Measurements from ENCODE around the gene GRIK1.

GRIK1 gene

DNA sequence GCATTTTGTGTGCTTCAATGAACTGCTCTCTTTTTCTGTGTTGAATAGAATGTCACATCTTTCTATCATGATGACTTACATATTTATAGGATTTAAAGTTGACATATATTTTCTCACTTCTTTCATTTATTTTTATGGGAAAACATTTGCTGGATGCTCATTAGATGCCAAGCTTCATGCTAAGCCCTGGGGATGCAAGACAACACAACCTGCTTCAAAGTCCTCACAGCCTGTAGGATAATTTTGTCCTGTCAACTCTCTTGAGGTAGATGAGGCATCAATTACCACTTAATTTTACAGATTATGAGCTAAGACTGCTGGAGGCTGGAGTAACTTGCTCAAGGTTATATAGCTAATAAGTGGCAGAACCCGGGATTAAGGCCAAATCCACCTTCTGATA, 264.3 kb downstream of the GRIK1 start:
- Histone ChIP-seq H3K27ac (ENCODE audit: extremely low read depth, low read depth, low read length) (no peak overlapping the region), H3K4me1 (ENCODE audit: control insufficient read depth, insufficient read depth, low read length) (no peaks in the 10 kb centered on the region), H3K4me3 (ENCODE audit: low read depth, low read length) (no peak overlapping the region), H3K36me3 (ENCODE audit: control insufficient read depth in 2 of 2, insufficient read depth in 1 of 2, low read length in 2 of 2) (no peaks in the 10 kb centered on the region), H3K9me3 (ENCODE audit: control insufficient read depth, insufficient read depth, low read depth, low read length) (no peaks in the 10 kb centered on the region)
- POLR2A ChIA-PET: no interaction called here
- TF ChIP-seq ZNF544 (tag by site-specific recombination; IDR thresholded peaks at IDR 0.05): no peak
- TF ChIP-seq ZFP3 (tag by site-specific recombination; IDR thresholded peaks at IDR 0.05; ENCODE audit: low read depth): no peak
- TF ChIP-seq ZNF416 (tag by site-specific recombination; IDR thresholded peaks at IDR 0.05): no peak
- TF ChIP-seq ZNF132 (tag by site-specific recombination; IDR thresholded peaks at IDR 0.05; ENCODE audit: borderline replicate concordance): no peak
- TF ChIP-seq, protein P1, sequence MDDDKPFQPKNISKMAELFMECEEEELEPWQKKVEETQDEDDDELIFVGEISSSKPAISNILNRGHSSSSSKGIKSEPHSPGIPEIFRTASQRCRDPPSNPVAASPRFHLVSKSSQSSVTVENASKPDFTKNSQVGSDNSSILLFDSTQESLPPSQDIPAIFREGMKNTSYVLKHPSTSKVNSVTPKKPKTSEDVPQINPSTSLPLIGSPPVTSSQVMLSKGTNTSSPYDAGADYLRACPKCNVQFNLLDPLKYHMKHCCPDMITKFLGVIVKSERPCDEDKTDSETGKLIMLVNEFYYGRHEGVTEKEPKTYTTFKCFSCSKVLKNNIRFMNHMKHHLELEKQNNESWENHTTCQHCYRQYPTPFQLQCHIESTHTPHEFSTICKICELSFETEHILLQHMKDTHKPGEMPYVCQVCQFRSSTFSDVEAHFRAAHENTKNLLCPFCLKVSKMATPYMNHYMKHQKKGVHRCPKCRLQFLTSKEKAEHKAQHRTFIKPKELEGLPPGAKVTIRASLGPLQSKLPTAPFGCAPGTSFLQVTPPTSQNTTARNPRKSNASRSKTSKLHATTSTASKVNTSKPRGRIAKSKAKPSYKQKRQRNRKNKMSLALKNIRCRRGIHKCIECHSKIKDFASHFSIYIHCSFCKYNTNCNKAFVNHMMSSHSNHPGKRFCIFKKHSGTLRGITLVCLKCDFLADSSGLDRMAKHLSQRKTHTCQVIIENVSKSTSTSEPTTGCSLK (tag by site-specific recombination; IDR thresholded peaks at IDR 0.05): no peak
- TF ChIP-seq SCRT1 (tag by site-specific recombination; IDR thresholded peaks at IDR 0.05; ENCODE audit: borderline replicate concordance): no peak
- no peak for TF ChIP-seq ZNF558 (tag by site-specific recombination; IDR thresholded peaks at IDR 0.05)
- no peak for TF ChIP-seq ZNF394 (tag by site-specific recombination; IDR thresholded peaks at IDR 0.05; ENCODE audit: borderline replicate concordance)
- TF ChIP-seq ZNF157 (tag by site-specific recombination; IDR thresholded peaks at IDR 0.05): no peak
- no peak for TF ChIP-seq ZFP69B (tag by site-specific recombination; IDR thresholded peaks at IDR 0.05)
- TF ChIP-seq ZNF610 (tag by site-specific recombination; IDR thresholded peaks at IDR 0.05; ENCODE audit: borderline replicate concordance): no peak
- TF ChIP-seq ZFP41 (tag by site-specific recombination; IDR thresholded peaks at IDR 0.05; ENCODE audit: borderline replicate concordance): no peak
- TF ChIP-seq ZNF221 (tag by site-specific recombination; IDR thresholded peaks at IDR 0.05; ENCODE audit: borderline replicate concordance): no peak
- TF ChIP-seq, protein P2, sequence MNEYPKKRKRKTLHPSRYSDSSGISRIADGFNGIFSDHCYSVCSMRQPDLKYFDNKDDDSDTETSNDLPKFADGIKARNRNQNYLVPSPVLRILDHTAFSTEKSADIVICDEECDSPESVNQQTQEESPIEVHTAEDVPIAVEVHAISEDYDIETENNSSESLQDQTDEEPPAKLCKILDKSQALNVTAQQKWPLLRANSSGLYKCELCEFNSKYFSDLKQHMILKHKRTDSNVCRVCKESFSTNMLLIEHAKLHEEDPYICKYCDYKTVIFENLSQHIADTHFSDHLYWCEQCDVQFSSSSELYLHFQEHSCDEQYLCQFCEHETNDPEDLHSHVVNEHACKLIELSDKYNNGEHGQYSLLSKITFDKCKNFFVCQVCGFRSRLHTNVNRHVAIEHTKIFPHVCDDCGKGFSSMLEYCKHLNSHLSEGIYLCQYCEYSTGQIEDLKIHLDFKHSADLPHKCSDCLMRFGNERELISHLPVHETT (tag by site-specific recombination; IDR thresholded peaks at IDR 0.05): no peak
- TF ChIP-seq ZNF184 (tag by site-specific recombination; IDR thresholded peaks at IDR 0.05): no peak
- CTCF ChIA-PET: interaction anchor here (0.6 kb wide), 1 partner anchor 930 kb away, joined by 3 read pairs; no protein-coding TSS in a partner anchor

DNA sequence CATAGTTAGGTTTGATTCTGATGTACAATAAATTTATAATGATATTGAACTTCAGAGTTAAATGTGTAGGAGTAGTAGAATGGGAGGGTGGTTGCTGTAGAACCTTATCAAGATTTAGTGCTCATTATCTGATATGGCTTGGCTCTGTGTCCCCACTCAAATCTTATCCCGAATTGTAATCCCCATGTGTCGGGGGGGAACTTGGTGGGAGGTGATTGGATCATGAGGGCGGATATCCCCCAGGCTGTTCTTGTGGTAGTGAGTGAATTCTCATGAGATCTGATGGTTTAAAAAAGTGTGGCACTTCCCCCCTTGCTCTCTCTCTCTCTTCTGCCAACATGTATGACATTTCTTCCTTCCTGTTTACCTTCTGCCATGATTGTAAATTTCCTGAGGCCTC, 265.5 kb downstream of the GRIK1 start:
- TF ChIP-seq WT1 (tag by site-specific recombination; IDR thresholded peaks at IDR 0.05): no peak
- TF ChIP-seq, protein P3, sequence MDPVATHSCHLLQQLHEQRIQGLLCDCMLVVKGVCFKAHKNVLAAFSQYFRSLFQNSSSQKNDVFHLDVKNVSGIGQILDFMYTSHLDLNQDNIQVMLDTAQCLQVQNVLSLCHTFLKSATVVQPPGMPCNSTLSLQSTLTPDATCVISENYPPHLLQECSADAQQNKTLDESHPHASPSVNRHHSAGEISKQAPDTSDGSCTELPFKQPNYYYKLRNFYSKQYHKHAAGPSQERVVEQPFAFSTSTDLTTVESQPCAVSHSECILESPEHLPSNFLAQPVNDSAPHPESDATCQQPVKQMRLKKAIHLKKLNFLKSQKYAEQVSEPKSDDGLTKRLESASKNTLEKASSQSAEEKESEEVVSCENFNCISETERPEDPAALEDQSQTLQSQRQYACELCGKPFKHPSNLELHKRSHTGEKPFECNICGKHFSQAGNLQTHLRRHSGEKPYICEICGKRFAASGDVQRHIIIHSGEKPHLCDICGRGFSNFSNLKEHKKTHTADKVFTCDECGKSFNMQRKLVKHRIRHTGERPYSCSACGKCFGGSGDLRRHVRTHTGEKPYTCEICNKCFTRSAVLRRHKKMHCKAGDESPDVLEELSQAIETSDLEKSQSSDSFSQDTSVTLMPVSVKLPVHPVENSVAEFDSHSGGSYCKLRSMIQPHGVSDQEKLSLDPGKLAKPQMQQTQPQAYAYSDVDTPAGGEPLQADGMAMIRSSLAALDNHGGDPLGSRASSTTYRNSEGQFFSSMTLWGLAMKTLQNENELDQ (tag by site-specific recombination; IDR thresholded peaks at IDR 0.05; ENCODE audit: low read depth): no peak
- TF ChIP-seq ZNF16 (tag by site-specific recombination; IDR thresholded peaks at IDR 0.05; ENCODE audit: low read depth): no peak
- TF ChIP-seq YY2 (tag by site-specific recombination; IDR thresholded peaks at IDR 0.05): no peak
- TF ChIP-seq, protein P4, sequence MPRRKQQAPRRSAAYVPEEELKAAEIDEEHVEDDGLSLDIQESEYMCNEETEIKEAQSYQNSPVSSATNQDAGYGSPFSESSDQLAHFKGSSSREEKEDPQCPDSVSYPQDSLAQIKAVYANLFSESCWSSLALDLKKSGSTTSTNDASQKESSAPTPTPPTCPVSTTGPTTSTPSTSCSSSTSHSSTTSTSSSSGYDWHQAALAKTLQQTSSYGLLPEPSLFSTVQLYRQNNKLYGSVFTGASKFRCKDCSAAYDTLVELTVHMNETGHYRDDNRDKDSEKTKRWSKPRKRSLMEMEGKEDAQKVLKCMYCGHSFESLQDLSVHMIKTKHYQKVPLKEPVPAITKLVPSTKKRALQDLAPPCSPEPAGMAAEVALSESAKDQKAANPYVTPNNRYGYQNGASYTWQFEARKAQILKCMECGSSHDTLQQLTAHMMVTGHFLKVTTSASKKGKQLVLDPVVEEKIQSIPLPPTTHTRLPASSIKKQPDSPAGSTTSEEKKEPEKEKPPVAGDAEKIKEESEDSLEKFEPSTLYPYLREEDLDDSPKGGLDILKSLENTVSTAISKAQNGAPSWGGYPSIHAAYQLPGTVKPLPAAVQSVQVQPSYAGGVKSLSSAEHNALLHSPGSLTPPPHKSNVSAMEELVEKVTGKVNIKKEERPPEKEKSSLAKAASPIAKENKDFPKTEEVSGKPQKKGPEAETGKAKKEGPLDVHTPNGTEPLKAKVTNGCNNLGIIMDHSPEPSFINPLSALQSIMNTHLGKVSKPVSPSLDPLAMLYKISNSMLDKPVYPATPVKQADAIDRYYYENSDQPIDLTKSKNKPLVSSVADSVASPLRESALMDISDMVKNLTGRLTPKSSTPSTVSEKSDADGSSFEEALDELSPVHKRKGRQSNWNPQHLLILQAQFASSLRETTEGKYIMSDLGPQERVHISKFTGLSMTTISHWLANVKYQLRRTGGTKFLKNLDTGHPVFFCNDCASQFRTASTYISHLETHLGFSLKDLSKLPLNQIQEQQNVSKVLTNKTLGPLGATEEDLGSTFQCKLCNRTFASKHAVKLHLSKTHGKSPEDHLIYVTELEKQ (tag by site-specific recombination; IDR thresholded peaks at IDR 0.05; ENCODE audit: borderline replicate concordance): no peak
- TF ChIP-seq HOXC10 (CRISPR knock-in tag; IDR thresholded peaks at IDR 0.05): no peak
- no peak overlapping the region for H3K27ac ChIP-seq (ENCODE audit: extremely low read depth, low read depth, low read length)
- H3K9me3 ChIP-seq (ENCODE audit: control insufficient read depth, insufficient read depth, low read depth, low read length): no peaks in the 10 kb centered on the region
- H3K4me3 ChIP-seq (ENCODE audit: low read depth, low read length): no peak overlapping the region
- ChIA-PET CTCF (interaction anchor here (0.7 kb wide), 1 partner anchor 57 kb away, joined by 5 read pairs; no protein-coding TSS in a partner anchor), POLR2A (no interaction called here)
- H3K36me3 ChIP-seq (ENCODE audit: control insufficient read depth in 2 of 2, insufficient read depth in 1 of 2, low read length in 2 of 2): no peaks in the 10 kb centered on the region
- no peaks in the 10 kb centered on the region for H3K4me1 ChIP-seq (ENCODE audit: control insufficient read depth, insufficient read depth, low read length)
